Aorta (tissue), 5 donors: ENCODE data around the gene POLR2E. TPM values are rescaled to one million over a fixed set of nuclear protein-coding genes. Genes with fewer than 3 reads are reported as not detected.

Experiments
- ATAC-seq: fragments of 200-7000 bp; cut with Tn5 transposase; one replicate; pipeline ENCODE4 v1.9.1; 2022; ENCODE audit warnings: moderate library complexity; ENCODE audit not compliant: low FRiP score
- DNase-seq, 2 donors: peaks; one replicate each; pipeline ENCODE4 v3.0.0-alpha.2; 2020
- H3K27ac ChIP-seq, 2 donors: one replicate each; pipeline ENCODE4 v1.5.1; 2013; ENCODE audit warnings: low read length in 2 of 2, mild to moderate bottlenecking in 2 of 2, moderate library complexity in 2 of 2, control low read depth in 1 of 2, inconsistent platforms in 1 of 2, low read depth in 1 of 2
- H3K27me3 ChIP-seq, 2 donors: one replicate each; pipeline ENCODE4 v1.6.1; 2013; ENCODE audit warnings: control low read depth in 1 of 2, low read length in 1 of 2, mild to moderate bottlenecking in 1 of 2, moderate library complexity in 1 of 2; ENCODE audit not compliant: insufficient read depth in 2 of 2, control insufficient read depth in 1 of 2
- H3K36me3 ChIP-seq, 2 donors: one replicate each; pipeline ENCODE4 v1.6.1; 2013; ENCODE audit warnings: control low read depth in 1 of 2, low read length in 1 of 2, mild to moderate bottlenecking in 1 of 2; ENCODE audit not compliant: insufficient read depth in 2 of 2, control insufficient read depth in 1 of 2
- H3K4me1 ChIP-seq, 2 donors: one replicate each; pipeline ENCODE4 v1.6.1; 2013; ENCODE audit warnings: low read length in 2 of 2, control low read depth in 1 of 2, mild to moderate bottlenecking in 1 of 2, moderate library complexity in 1 of 2; ENCODE audit not compliant: insufficient read depth in 2 of 2, control insufficient read depth in 1 of 2
- H3K4me3 ChIP-seq, 2 donors: one replicate each; pipeline ENCODE4 v1.5.1; 2013; ENCODE audit warnings: low read length in 2 of 2, control low read depth in 1 of 2, mild to moderate bottlenecking in 1 of 2
- H3K9me3 ChIP-seq: one replicate; pipeline ENCODE4 v1.6.1; 2013; ENCODE audit warnings: mild to moderate bottlenecking, low read length; ENCODE audit not compliant: control insufficient read depth
- WGBS, 2 donors: extraction: QIAGEN DNeasy Blood & Tissue Kit; methylation state at CpG; one replicate each; pipeline ENCODE4 v1.1.7; 2013; 5-methylcytosine and 5-hydroxymethylcytosine counted together
- intact Hi-C, 2 donors: fragments of 100-400 bp; cut with DNase I; formaldehyde crosslinking; loops; one replicate each; pipeline versions ENCODE4 v1.14.2 to v1.15.0; 2022
- long read RNA-seq, 2 donors: library from polyadenylated mRNA; unstranded; transcript quantifications; one replicate each; pipeline ENCODE4 v2.0.0, GENCODE V29; 2020 to 2021
- polyA plus RNA-seq, 2 donors: library from polyadenylated mRNA; stranded (reverse); fragments of 200-250 nt; gene quantifications; one replicate each; pipeline ENCODE4 v1.2.3, GENCODE V29; 2013
- total RNA-seq, 2 donors: library from RNA; stranded (reverse); fragmentation: NEBNext Ultra II Directional; extraction: Animal tissue kit (Norgen Biotek cat#: 25700); gene quantifications; one replicate each; pipeline ENCODE4 v1.2.1, GENCODE V29; 2021
- donor health status: healthy with polysubstance abuse.
- donor health status: Bipolar disorder and iron deficiency.
- donor health status: DM: no; HTN: no; CAD: no.
- donor health status: DM: no; HTN: no; CAD: no.
- donor health status: DM: yes; HTN: yes; CAD: no.

Gene POLR2E
- total RNA-seq (10 to 100 TPM; 83.5 to 95.6 TPM), polyA plus RNA-seq (100 to 1,000 TPM in 1 of 2 donors, 10 to 100 TPM in 1; 91.5 to 116 TPM)
- long read RNA-seq, donor 1, transcript POLR2E-213 (8 exons, 2,831 nt), result major isoform, 276 of 316 reads
- long read RNA-seq, donor 1, partial matches to known transcripts, result 6 of 316 reads
- long read RNA-seq, donor 1, other reads (novel, unspliced or antisense), result 17 of 316 reads
- long read RNA-seq, donor 2, transcript POLR2E-213 (8 exons, 2,831 nt), result major isoform, 81 of 104 reads
- long read RNA-seq, donor 2, partial matches to known transcripts, result 19 of 104 reads
- long read RNA-seq, donor 2, other reads (novel, unspliced or antisense), result 0 of 104 reads

DNA sequence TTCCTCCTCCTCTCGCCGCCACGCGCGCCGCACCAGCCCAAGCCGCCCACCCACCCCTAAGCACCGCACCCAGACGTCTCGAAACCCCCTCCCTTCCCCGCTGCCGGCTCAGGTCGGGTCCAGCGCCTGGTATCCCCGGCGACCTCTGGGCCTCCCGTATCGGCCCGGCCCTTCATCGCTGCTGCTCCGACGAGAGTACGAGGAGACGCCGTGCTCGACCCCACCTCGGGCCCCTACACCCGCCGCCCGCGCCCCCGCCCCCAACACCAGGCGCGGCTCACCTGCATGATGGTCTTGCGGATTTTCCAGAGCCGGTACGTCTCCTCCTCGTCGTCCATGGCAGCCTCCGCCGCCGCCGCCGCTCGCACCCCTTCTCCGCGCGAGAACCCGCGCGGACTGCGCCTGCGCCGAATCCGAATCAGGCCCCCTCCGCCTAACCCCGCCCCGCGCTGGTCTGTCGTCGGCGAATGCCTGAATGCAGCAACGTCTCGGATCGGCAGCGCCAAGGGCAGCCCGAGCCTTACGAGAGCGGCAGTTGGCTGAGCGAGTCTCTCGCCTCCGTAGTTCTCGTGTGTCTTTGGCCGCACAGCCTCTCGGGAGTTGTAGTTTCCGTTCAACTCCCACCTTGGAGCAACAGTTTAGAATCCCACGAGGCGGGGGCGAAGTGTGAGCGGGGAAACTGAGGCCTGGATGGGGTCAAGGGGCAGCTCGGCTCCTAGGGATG is at the start of gene POLR2E:
POLR2E (minus strand) TSS at position 398 of the 724 bp plus-strand sequence; CDS start at position 338, 60 bp downstream.
- no peaks in the 10 kb centered on the region for H3K27me3 ChIP-seq
- H3K4me1 ChIP-seq, result no peaks in the 10 kb centered on the region
- no peak within 1 kb of the TSS for H3K27ac ChIP-seq
- peak; percentile 99 for DNase-seq
- no peaks in the 10 kb centered on the region for H3K9me3 ChIP-seq
- ATAC-seq, result peak; percentile 97
- intact Hi-C loops, result loop anchor here (5.0 to 10.0 kb wide), 2 partner anchors 53 to 200 kb away; partner anchors contain the start of genes ABCA7 (in 2 of the 2), MED16 (in 1 of the 2) and RNU6-9 (in 1 of the 2)
- WGBS, 2 donors, result 0 to 1% methylated on average over 61 to 81 of the region's 81 CpGs
- peak within 1 kb of the TSS; percentile 81 to 82 for H3K4me3 ChIP-seq
- H3K36me3 ChIP-seq, result peaks cover 2 to 4% of the 10 kb centered on the region in 2 donors

DNA sequence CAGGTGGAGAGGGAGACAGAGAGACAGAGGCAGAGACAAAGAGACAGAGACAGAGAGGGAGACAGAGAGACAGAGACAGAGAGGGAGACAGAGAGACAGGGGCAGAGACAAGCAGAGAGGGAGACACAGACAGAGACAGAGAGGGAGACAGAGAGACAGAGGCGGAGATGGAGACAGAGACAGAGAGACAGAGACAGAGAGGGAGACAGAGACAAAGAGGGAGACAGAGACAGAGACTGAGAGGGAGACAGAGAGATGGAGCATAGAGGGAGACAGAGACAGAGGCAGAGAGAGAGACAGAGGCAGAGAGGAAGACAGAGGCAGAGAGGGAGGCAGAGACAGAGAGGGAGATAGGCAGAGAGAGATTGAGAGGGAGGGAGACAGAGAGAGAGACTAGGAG is 49.6 kb upstream of the POLR2E start:
- Histone ChIP-seq H3K4me1 (no peaks in the 10 kb centered on the region), H3K27ac (no peak overlapping the region), H3K9me3 (no peaks in the 10 kb centered on the region), H3K36me3 (no peaks in the 10 kb centered on the region), H3K27me3 (no peaks in the 10 kb centered on the region), H3K4me3 (no peak overlapping the region)
- ATAC-seq (no peak), DNase-seq (no peak)
- intact Hi-C loops, result no loop called here
- WGBS, 2 donors, result 97 to 100% methylated on average over 1 of the region's 1 CpG

DNA sequence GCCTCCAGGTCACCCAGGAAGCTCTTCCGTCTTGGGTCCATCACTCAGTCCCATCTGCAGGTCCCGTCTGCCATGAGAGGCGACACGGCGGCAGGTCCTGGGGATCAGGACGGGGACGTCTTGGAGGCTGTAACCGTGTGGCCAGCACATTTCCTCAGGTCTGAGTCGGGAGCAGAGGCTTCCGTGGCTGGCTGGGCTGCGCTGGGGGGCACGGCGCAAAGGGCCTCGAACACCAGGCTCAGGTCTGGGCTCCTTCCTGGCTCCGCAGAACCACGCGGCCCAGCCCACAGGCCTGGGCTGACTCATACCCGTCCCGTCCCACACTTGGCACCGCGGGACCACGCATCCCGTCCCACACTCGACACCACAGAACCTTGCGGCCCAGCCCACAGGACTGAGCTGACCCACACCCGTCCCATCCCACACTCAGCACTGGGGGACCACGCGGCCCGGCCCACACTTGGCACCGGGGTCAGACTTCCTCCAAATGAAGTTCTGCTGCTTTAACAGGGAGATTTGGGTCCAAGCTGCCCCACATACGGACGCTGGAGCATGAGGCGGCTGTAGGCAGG is 48.7 kb upstream of the POLR2E start:
- ATAC-seq (no peak), DNase-seq (no peak)
- Histone ChIP-seq H3K27ac (no peak overlapping the region), H3K27me3 (no peaks in the 10 kb centered on the region), H3K9me3 (no peaks in the 10 kb centered on the region), H3K4me1 (no peaks in the 10 kb centered on the region), H3K36me3 (no peaks in the 10 kb centered on the region), H3K4me3 (no peak overlapping the region)
- WGBS, 2 donors, result 95 to 96% methylated on average over 33 of the region's 33 CpGs
- intact Hi-C loops, result no loop called here

DNA sequence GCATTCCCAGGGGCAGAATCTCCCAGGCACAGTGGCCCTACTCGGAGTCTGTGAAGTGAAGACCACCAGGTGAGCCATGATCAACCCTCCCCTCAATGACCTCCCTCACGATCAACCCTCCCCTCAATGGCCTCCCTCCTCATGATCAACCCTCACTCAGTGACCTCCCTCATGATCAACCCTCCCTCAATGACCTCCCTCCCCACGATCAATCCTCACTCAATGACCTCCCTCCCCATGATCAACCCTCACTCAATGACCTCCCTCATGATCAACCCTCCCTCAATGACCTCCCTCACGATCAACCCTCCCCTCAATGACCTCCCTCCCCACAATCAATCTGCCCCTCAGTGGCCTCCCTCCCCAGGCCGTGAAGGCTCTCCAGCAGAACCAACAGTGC is 46.8 kb upstream of the POLR2E start:
- no peaks in the 10 kb centered on the region for H3K36me3 ChIP-seq
- H3K4me1 ChIP-seq, result no peaks in the 10 kb centered on the region
- no peak overlapping the region for H3K27ac ChIP-seq
- no peak overlapping the region for H3K4me3 ChIP-seq
- DNase-seq, result no peak
- H3K9me3 ChIP-seq, result no peaks in the 10 kb centered on the region
- no peaks in the 10 kb centered on the region for H3K27me3 ChIP-seq
- peak; percentile 69 for ATAC-seq
- 88 to 89% methylated on average over 5 of the region's 5 CpGs for WGBS, 2 donors
- intact Hi-C loops, result no loop called here

DNA sequence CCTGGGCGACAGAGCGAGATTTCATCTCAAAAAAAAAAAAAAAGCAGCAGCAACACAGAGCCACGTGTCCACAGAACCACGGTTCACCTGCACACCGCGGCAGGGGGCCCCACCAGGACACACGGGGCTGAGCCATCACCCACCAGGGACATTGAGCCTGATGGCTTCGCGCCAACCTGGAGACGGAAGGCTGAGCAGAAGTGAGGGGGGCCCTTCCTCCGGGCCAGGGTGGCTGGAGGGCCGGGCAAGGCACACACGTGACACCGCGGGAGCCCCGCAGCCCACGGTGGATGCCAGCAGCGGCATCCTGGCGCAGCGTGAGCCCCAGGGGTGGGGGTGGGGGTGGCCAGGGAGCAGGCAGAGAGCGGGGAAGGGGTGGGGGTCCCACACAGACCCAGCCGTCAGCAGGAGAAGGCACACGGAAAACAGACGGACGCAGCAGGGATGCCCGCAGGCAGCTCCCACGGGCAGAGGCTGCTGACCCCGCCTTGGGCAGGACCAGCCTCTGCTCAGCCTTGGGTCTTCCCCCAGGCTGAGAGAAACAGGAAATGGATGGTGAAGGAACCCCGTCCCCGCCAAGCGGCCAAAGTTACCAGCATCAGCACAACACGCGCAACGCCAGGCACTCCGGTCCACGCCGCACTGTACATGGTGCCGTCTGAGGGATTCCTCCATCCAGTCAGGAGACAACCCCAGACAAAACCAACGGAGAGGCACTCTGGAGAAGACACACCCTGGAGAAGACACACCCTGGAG is 45.3 kb upstream of the POLR2E start:
- intact Hi-C loops, result no loop called here
- DNase-seq, result no peak
- H3K27ac ChIP-seq, result no peak overlapping the region
- WGBS, 2 donors, result 96% methylated on average over 35 to 39 of the region's 39 CpGs
- no peak for ATAC-seq
- H3K27me3 ChIP-seq, result no peaks in the 10 kb centered on the region
- no peaks in the 10 kb centered on the region for H3K4me1 ChIP-seq
- no peak overlapping the region for H3K4me3 ChIP-seq
- no peaks in the 10 kb centered on the region for H3K36me3 ChIP-seq
- no peaks in the 10 kb centered on the region for H3K9me3 ChIP-seq

DNA sequence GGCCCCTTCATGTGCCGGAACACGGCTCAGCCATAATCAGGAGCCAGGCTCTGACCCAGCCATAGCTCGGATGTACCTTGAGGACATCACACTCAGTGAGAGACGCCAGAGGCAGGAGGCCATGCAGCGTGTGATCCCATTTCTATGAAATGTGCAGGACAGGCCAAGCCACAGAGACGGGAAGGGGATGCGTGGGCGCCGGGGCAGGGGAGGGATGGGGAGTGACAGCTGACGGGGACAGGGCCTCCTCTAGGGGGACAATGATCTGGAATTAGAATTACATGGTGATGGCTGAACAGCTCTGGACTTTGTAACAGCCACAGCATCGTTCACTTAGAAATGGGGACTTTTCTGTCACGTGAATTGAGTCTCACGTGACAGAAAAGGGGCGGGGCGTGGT is 44.0 kb upstream of the POLR2E start:
- Histone ChIP-seq H3K36me3 (no peaks in the 10 kb centered on the region), H3K27me3 (no peaks in the 10 kb centered on the region), H3K27ac (no peak overlapping the region), H3K9me3 (no peaks in the 10 kb centered on the region), H3K4me1 (no peaks in the 10 kb centered on the region), H3K4me3 (no peak overlapping the region)
- no peak for DNase-seq
- intact Hi-C loops, result no loop called here
- ATAC-seq, result no peak
- 88 to 89% methylated on average over 15 of the region's 15 CpGs for WGBS, 2 donors

DNA sequence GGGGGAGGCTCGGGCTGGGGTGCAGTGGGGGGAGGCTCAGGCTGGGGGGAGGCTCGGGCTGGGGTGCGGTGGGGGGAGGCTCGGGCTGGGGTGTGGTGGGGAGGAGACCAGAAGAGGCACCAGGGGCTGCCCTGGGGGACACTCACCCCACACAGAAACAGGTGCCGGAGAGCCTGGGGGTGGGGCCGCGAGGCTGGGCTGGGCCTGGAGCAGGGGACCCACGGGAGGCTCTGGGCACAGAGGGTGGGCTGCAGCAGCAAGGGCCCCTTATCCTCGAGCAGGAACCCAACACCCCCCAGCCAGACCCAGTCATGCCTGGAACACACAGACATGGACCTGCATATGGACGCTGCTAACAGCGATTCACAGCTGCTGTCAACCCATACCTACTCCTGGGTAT is 42.9 kb upstream of the POLR2E start:
- no peaks in the 10 kb centered on the region for H3K36me3 ChIP-seq
- intact Hi-C loops, result no loop called here
- DNase-seq, result no peak
- ATAC-seq, result no peak
- H3K9me3 ChIP-seq, result no peaks in the 10 kb centered on the region
- no peaks in the 10 kb centered on the region for H3K27me3 ChIP-seq
- 84 to 86% methylated on average over 6 to 10 of the region's 11 CpGs for WGBS, 2 donors
- no peak overlapping the region for H3K4me3 ChIP-seq
- H3K4me1 ChIP-seq, result no peaks in the 10 kb centered on the region
- H3K27ac ChIP-seq, result no peak overlapping the region

DNA sequence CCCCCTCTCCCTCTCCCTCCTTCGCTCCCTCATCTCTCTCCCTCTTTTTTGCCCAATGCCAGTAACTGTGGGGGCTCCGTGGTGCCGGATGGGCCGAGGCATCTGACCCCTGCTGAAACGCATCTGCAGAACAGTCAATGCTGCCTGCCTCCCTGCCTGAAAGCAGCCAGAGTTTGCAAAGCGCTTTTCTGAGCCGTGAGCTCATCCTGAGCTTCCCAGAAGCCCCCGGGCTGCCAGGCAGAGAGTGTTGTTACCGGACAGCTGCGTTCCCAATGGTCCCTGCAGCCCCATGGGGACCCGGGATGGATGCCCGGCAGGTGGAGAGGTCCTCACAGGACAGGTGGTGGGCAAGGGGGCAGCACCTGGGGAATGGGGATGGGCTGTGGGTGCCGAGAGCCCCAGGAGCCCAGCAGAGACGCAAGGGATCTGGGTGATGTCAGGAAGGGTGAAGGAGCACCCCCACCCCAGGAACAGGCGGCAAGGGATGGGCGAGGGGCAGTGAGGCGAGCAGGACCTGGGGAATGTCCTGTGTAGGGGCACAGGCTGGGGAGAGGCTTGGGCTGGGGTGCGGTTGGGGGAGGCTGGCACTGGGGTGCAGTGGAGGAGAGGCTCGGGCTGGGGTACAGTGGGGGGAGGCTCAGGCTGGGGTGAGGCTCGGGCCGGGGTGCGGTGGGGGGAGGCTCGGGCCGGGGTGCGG is 41.6 kb upstream of the POLR2E start:
- WGBS, 2 donors, result 85% methylated on average over 18 to 25 of the region's 25 CpGs
- intact Hi-C loops, result no loop called here
- H3K4me3 ChIP-seq, result no peak overlapping the region
- H3K9me3 ChIP-seq, result no peaks in the 10 kb centered on the region
- H3K27ac ChIP-seq, result no peak overlapping the region
- H3K27me3 ChIP-seq, result no peaks in the 10 kb centered on the region
- H3K4me1 ChIP-seq, result no peaks in the 10 kb centered on the region
- DNase-seq, result no peak
- ATAC-seq, result no peak
- H3K36me3 ChIP-seq, result no peaks in the 10 kb centered on the region
